GM19372 (cell line): ENCODE data around the gene SLC36A2.

Experiments
- ATAC-seq: cut with Tn5 transposase; IDR thresholded peaks from one replicate; pipeline ENCODE4 v1.9.1; 2021; ENCODE audit warnings: mild to moderate bottlenecking, low read depth, moderate library complexity; ENCODE audit not compliant: unreplicated experiment

SLC36A2 gene

DNA sequence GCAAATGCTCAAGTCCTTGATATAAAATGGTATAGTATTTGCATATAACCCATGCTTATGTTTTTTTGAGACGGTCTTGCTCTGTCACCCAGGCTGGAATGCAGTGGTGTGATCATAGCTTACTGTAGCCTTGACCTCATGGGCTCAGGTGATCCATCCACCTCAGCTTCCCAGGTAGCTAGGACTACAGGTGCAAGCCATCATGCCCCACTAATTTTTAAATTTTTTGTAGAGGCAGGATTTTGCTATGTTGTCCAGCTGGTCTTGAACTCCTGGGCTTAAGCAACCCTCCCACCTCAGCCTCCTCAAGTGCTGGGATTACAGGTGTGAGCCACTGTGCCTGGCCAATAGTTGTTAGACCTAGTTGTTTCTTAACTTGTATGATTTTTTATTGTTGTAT lies 61.1 kb downstream of the SLC36A2 start:
- ATAC-seq: no peak

DNA sequence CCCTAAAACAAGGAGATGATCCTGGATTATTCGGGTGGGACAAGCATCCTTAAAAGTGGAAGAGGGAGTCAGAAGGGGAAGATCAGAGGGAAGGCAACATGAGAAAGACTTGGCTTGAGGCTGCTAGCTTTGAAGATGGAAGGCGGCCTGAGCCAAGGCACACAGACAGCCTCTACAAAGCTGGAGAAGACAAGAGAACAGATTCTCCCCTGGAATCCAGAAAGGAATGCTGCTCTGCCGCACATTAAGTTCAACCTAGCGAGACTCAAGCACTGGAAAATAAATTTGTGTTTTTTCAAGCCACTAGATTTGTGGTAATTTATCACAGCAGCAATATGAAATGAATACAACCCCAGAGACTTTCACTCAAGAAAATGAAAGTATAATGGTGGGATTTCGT lies 61.7 kb downstream of the SLC36A2 start:
- ATAC-seq: no peak

DNA sequence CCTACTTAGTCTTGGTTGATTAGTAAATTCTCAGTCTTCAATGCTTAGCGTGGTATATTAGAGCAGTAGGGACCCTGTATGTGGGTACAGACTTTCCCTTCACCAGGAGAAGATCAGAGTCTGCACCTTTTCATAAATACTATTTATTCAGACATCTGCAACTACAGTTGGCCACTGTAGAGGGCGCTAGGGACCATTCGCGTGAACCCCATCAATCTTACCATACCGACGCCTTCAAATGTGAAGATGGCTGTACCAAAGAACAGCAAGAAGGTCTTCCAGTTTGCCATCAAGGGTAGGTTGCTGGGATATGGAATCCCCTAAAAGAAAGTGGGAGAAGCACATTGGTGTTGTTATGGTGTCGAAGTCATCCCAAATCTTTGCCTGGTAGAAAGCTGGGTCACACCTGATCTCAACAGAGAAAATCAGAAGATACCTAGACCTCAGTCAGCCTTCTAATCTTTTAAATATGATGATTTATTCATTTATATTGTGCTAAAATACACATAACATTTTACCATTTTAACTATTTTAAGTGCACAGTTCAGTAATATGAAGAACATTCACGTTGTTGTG lies 62.9 kb downstream of the SLC36A2 start:
- no peak for ATAC-seq

DNA sequence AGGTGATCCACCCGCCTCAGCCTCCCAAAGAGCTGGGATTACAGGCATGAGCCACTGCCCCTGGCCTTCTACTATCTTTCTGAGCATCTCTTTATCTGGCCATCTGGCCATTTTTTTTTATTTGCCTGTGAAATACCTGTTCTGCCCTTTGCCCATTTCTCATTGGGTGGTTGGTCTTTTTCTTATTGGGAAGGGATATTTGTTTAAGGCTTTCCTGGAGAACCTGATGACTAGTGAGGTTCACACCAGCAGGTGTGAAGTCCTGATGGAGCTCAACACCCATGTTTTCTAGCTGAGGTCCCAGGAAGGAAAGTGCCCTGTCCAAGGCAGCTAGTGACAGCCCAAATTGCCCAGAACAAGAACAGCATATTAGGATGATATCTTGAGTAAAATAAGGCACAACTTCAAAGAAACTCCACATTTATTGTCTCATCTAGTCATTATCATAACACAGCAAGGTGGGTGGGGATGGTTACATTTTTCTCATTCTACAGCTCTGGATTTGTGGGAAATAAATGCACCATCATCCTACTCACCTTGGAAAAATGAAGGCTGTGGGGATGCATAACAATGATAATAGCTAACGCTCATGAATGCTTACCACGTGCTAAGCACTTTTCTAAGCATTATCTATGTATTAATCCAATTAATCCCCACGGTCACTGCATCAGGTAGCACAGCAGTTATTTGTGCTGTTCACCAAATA lies 64.1 kb downstream of the SLC36A2 start:
- ATAC-seq: no peak

DNA sequence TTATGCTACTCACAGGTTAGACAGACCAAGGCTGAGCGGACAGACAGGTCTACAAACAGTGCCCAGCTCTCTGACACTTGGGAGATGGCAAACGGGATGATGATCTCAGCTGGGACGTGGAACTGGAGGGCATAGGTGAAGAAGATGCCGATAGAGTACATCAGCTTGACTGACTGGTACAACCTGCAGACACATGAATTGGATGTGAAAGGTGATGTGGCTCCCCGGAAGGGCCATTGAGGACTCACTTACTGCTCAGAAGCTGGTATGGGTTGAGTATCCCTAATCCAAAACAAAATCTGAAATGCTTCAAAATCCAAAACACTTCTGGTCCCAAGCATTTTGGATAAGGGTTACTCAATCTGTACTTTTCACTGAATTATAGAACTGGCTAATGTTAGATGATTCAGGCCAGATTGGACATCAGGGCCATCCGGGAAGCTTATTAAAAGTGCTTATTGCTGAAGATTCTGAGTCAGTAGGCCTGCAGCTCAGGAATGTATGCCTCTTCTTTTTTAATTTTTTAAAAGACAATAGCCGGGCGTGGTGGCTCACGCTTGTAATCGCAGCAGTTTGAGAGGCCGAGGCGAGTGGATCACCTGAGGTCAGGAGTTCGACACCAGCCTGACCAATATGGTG lies 66.2 kb downstream of the SLC36A2 start:
- no peak for ATAC-seq

DNA sequence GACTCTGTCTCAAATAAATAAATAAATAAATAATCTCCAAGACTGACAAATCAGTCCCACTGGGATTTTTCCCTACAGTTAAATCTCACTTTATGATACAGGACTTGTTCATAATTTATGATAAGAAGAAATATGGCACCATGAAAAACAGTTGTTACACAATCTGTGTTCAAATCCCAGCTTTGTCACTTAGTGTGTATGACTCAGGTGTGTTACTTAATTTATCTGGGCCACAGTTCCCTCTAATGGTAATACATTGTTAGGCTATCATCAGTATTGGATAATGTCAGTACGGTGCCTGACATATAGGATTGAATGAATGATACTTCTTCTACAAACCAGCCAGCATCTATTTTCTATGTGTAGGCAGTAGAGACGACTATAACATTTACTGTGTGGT lies 66.9 kb downstream of the SLC36A2 start:
- ATAC-seq: no peak

DNA sequence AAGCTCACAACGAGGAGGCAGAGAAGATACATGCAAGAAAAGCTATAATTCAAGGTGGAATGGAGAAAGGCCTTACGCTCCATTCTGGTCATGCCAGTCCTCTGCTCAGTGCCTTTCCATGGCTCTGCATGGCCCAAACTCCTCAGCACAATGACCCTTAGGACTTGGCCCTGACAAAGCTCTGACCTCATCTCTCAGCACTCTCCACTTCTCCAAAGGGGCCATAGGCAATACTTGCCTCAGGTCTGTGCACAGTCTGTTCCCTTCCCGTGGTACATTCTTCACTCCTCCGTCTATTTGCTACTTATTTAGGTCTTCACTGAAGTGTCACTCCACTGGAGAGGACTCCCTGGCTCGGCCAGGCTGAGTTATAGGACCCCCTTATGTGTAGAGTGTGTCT lies 68.5 kb downstream of the SLC36A2 start:
- no peak for ATAC-seq

DNA sequence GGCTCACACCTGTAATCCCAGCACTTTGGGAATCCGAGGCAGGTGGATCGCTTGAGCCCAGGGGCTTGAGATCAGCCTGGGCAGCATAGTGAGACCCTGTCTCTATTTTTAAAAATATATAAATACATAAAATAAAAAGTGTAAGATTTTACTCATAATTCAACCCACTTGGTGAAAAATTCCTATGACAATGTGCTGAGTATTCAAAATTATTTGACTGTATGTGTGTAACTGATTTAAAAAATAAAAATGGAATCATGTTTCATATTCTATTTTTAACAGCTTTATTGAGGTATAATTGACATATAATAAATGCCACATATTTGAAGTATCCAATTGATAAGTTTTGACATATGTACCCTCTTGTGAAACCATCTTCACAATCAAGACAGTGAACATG lies 71.6 kb downstream of the SLC36A2 start:
- no peak for ATAC-seq

DNA sequence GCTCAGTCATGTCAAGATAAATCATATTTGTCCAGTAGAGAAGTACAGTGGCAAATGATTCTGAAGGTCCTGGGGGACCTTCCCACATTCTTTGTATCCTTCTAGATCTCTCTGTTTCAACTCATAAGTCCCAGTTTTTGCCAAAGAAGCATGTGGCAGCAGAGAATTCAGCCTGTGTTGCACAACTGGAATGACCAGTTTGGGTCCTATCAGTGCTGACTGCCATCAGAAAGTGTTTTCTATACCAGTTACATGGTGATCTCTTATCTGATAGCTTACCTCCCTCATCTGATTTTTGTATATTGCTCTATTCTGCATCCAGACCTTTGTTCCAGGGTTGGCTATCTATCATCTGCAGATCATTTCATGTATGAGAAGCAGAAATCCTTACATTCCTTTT lies 72.7 kb downstream of the SLC36A2 start:
- no peak for ATAC-seq

DNA sequence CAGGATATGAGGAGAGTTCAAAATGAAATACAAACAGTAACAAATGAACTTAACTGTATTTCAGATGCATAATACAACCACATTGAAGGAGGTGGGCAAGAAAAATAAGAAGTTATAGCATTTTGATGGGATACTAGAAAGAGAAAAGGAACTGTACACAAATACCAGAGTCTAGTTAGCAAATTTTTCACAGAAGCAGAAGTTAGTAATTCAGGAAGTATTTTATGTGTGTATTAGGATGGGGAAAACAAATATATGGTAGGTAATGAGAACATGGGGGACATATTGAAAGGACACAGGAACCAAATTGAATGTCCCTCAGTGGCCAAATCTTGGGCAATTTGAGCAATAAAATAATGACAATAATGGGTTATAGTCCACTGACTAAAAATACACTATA lies 76.0 kb downstream of the SLC36A2 start:
- ATAC-seq: no peak

DNA sequence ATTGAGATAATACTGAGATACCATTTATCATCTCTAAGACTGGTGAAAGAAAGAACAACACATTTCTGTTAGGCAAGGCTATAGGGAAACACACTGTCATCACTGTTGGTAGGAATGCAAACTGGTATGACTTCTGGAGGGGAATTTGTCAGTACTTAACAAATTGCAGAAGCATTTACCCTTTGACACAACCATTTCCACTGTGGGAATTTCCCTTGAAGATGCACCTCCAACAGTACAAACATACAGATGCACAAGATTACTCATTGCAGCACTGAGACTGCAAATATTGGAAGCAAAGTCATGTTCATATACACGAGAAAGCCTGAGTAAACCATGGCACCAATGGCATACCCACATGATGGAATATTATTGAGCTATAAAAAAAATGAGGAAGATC lies 76.8 kb downstream of the SLC36A2 start:
- peak; percentile 90 for ATAC-seq

DNA sequence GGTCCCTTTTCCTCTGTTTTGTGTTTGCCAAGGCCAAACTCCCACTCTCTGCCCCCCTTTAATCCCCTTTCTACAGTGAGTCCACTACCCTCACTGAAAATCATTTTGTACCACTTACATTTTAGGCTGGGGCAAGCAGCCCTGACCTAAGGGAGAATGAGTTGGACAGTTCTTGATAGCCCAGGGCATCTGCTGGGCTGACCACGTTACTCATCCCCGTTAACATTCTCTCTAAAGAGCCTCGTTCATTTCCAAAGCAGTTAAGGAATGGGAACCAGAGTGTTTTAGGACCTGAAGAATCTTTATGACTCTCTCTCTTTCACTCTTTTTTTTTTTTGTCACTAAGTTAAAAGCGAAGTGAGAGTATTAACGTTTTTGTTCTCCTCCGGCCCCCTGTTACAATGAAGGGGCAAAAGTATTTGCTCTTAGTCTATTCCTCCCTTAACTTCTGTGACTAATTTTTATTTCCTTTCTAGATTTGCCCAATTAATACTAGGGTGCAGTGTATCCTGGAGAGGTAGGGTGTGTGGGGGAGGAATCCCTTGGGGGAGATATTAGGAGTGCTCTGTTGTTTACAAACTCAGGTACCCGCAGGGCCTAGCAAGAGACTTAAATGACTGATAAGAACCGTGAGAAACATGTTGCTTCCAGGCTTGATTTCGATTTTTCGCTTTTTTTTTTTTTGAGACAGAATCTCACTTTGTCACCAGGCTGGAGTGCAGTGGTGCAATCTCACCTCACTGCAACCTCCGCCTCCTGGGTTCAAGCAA lies 79.7 kb downstream of the SLC36A2 start:
- no peak for ATAC-seq
